K562 (cell line): ENCODE results near the gene CCDC169. TPM values are rescaled to one million over a fixed set of nuclear protein-coding genes. Genes with fewer than 3 reads are reported as not detected.

Source experiments
- ATAC-seq: fragments of 200-7000 bp; cut with Tn5 transposase; 3 replicates; pipeline ENCODE4 v1.9.1; 2020; ENCODE audit warnings: moderate library complexity
- BruUV-seq: library from RNA; stranded (reverse); fragments of 400-500 nt; replicated peaks from 2 replicates; lab custom pipeline; 2021; lab: Mats Ljungman, UMichigan
- CTCF ChIA-PET: fragments of 300-600 bp; formaldehyde crosslinking; extraction: SDS; loops from one replicate; lab custom pipeline; 2021; ENCODE audit warnings: low intra/inter-chr PET ratio; lab: Yijun Ruan, JAX
- POLR2A ChIA-PET: fragments of 300-600, 350-650 bp; sonication (Branson Sonifier 250); formaldehyde crosslinking; extraction: SDS; loops from one replicate; lab custom pipeline; 2021; ENCODE audit warnings: antibody characterized with exemption, inconsistent platforms; lab: Yijun Ruan, JAX
- DNase-seq, 4 experiments: peaks; one replicate each; pipeline versions ENCODE4 v3.0.0 to v3.0.0-alpha.2; 2011 to 2018; ENCODE audit warnings: low spot score in 3 of 4, mixed read lengths in 3 of 4; ENCODE audit errors: extremely low read depth in 1 of 4
- FAIRE-seq: peaks from 2 replicates; lab custom pipeline; 2011; peaks lifted over from hg19 to GRCh38; lab: Jason Lieb, UNC
- H2AFZ ChIP-seq: 2 replicates; pipeline ENCODE4 v1.6.0; 2011; ENCODE audit warnings: low read depth, low read length, control low read depth, inconsistent platforms
- H3K27ac ChIP-seq: fragments of 200-600 bp; 3 replicates; pipeline ENCODE4 v1.8.0; 2011; ENCODE audit warnings: low read depth, mild to moderate bottlenecking, control low read depth, inconsistent platforms, low read length, moderate library complexity, mixed read lengths; ENCODE audit errors: extremely low read depth
- H3K27me3 ChIP-seq, 2 experiments: fragments of 300-600 bp in 1 of 2; 2 replicates in 1 of 2; 3 replicates in 1 of 2; pipeline versions ENCODE4 v1.6.0 to v1.8.0; 2011; ENCODE audit warnings: inconsistent platforms in 2 of 2, low read length in 2 of 2, mild to moderate bottlenecking in 1 of 2, mixed read lengths in 1 of 2, moderate library complexity in 1 of 2; ENCODE audit not compliant: control insufficient read depth in 2 of 2, insufficient read depth in 2 of 2
- H3K36me3 ChIP-seq: fragments of 300-600 bp; 3 replicates; pipeline ENCODE4 v1.8.0; 2011; ENCODE audit warnings: mild to moderate bottlenecking, low read length, inconsistent platforms; ENCODE audit not compliant: control insufficient read depth, insufficient read depth
- H3K4me1 ChIP-seq, 2 experiments: fragments of 200-600 bp in 1 of 2; replicated peaks in 1 of 2; 2 replicates in 1 of 2; 3 replicates in 1 of 2; pipeline versions ENCODE4 v1.5.1 to v1.8.0; 2011; ENCODE audit warnings: inconsistent platforms in 2 of 2, low read length in 2 of 2, mild to moderate bottlenecking in 1 of 2, mixed read lengths in 1 of 2, moderate library complexity in 1 of 2; ENCODE audit not compliant: control insufficient read depth in 2 of 2, insufficient read depth in 2 of 2
- H3K4me2 ChIP-seq: 2 replicates; pipeline ENCODE4 v1.6.1; 2011; ENCODE audit warnings: low read length, control low read depth, inconsistent platforms, mixed read lengths; ENCODE audit not compliant: insufficient read depth
- H3K4me3 ChIP-seq: fragments of 200-600 bp; sonication (generic), shearing (Covaris generic); 2 replicates; pipeline ENCODE4 v1.5.1; 2016; ENCODE audit warnings: control low read depth, inconsistent platforms
- H3K79me2 ChIP-seq: fragments of 200-600 bp; 3 replicates; pipeline ENCODE4 v1.8.0; 2011; ENCODE audit warnings: low read length, inconsistent platforms; ENCODE audit not compliant: control insufficient read depth, insufficient read depth
- H3K9ac ChIP-seq, 2 experiments: 2 replicates each; pipeline versions ENCODE4 v1.6.0 to v1.6.1; 2011; ENCODE audit warnings: low read depth in 2 of 2, low read length in 2 of 2, control low read depth in 1 of 2, inconsistent platforms in 1 of 2, mild to moderate bottlenecking in 1 of 2, mixed read lengths in 1 of 2; ENCODE audit not compliant: insufficient read depth in 1 of 2
- H3K9me1 ChIP-seq: one replicate; pipeline ENCODE4 v1.6.0; 2011; ENCODE audit warnings: inconsistent platforms, mild to moderate bottlenecking, low read length, moderate library complexity; ENCODE audit not compliant: control insufficient read depth, insufficient read depth
- H3K9me3 ChIP-seq: replicated peaks from 2 replicates; pipeline ENCODE4 v1.5.1; 2011; ENCODE audit warnings: low read depth, low read length, inconsistent platforms; ENCODE audit not compliant: control insufficient read depth, insufficient read depth
- H4K20me1 ChIP-seq: replicated peaks from 2 replicates; pipeline ENCODE4 v1.6.1; 2011; ENCODE audit warnings: low read length, inconsistent platforms, mixed read lengths; ENCODE audit not compliant: control insufficient read depth, insufficient read depth
- EGR1 ChIP-seq: fragments of 450-650 bp; conservative IDR thresholded peaks from 2 replicates; pipeline ENCODE4 v1.6.1; 2017; ENCODE audit warnings: mild to moderate bottlenecking
- GTF2F1 ChIP-seq: IDR thresholded peaks from 2 replicates; pipeline ENCODE4 v1.6.1; 2011; ENCODE audit warnings: low read depth, low read length, improper control_type of control experiment
- JUNB ChIP-seq: fragments of 450-650 bp; formaldehyde crosslinking; conservative IDR thresholded peaks from 2 replicates; pipeline ENCODE4 v1.4.0; 2020; ENCODE audit warnings: mild to moderate bottlenecking
- KDM1A ChIP-seq, 2 experiments: fragments of 450-650 bp; IDR thresholded peaks; 2 replicates each; pipeline ENCODE4 v1.6.1; 2016; ENCODE audit warnings: mild to moderate bottlenecking in 2 of 2
- LEF1 ChIP-seq: fragments of 450-650 bp; IDR thresholded peaks from 2 replicates; pipeline ENCODE4 v1.6.1; 2016; ENCODE audit warnings: mild to moderate bottlenecking
- MYC ChIP-seq, 2 experiments: fragments of 250-450 bp in 1 of 2; sonication (Bioruptor Pico) in 1 of 2; IDR thresholded peaks; 2 replicates each; pipeline versions ENCODE4 v1.5.1 to v1.6.1; 2012 to 2021; ENCODE audit warnings: low read depth in 2 of 2, borderline replicate concordance in 1 of 2, improper control_type of control experiment in 1 of 2, low read length in 1 of 2, mild to moderate bottlenecking in 1 of 2, moderate library complexity in 1 of 2
- SP1 ChIP-seq: sonication (generic); formaldehyde crosslinking; IDR thresholded peaks from 2 replicates; pipeline ENCODE4 v1.8.1; 2022; ENCODE audit warnings: mild to moderate bottlenecking, missing genetic modification reagents
- SUPT5H ChIP-seq: fragments of 450-650 bp; IDR thresholded peaks from 2 replicates; pipeline ENCODE4 v1.6.1; 2016
- TFAM ChIP-seq: fragments of 250-450 bp; sonication (Bioruptor Pico); conservative IDR thresholded peaks from 2 replicates; pipeline ENCODE4 v1.5.0; 2021; ENCODE audit warnings: mild to moderate bottlenecking, moderate library complexity
- TGIF2 ChIP-seq: sonication (generic); formaldehyde crosslinking; IDR thresholded peaks from 2 replicates; pipeline ENCODE4 v1.8.1; 2022; ENCODE audit warnings: mild to moderate bottlenecking, missing genetic modification reagents, moderate library complexity
- ZNF175 ChIP-seq: fragments of 200-800 bp; sonication (Bioruptor generic); IDR thresholded peaks from 2 replicates; pipeline ENCODE4 v1.6.1; 2016; ENCODE audit warnings: low read depth, mild to moderate bottlenecking, missing genetic modification characterization, missing compliant biosample characterization
- in situ Hi-C: fragments of 300-500 bp; cut with MboI; formaldehyde crosslinking; loops from 4 replicates; pipeline ENCODE4 v1.15.0; 2018; ENCODE audit warnings: inconsistent platforms, mixed read lengths
- intact Hi-C: fragments of 100-400 bp; cut with micrococcal nuclease; formaldehyde crosslinking; loops from 2 replicates; pipeline ENCODE4 v1.14.2; 2022
- polyA plus RNA-seq, 8 experiments: library from polyadenylated mRNA; depleted of rRNA in 4 of 8; stranded (reverse) in 5 of 8; unstranded in 3 of 8; fragments of >200 nt; fragmentation: Nextera tagmentation in 2 of 8; fragmentation: Illumina TruSeq in 1 of 8; extraction: Ambion mirVana in 2 of 8; extraction: Trizol in 1 of 8; gene quantifications; 2 replicates each; pipeline versions ENCODE4 v1.2.1 to v1.2.3, GENCODE V29; 2011 to 2014; ENCODE audit warnings: inconsistent platforms in 1 of 8, missing spikeins in 1 of 8
- total RNA-seq, 7 experiments: library from RNA; depleted of rRNA in 6 of 7; stranded (reverse); fragments of >200 nt in 6 of 7; fragmentation: Illumina TruSeq in 2 of 7; extraction: Trizol in 2 of 7; gene quantifications; 2 replicates each; pipeline versions ENCODE4 v1.2.1 to v1.2.3, GENCODE V29; 2011 to 2021; ENCODE audit warnings: low replicate concordance in 1 of 7
- TF ChIP-seq, protein P1 (sequence below): sonication (generic); formaldehyde crosslinking; IDR thresholded peaks from 2 replicates; pipeline ENCODE4 v1.8.0; 2023; ENCODE audit warnings: missing genetic modification reagents, mild to moderate bottlenecking, borderline replicate concordance
- TF ChIP-seq, protein P2 (sequence below): fragments of 250-450 bp; sonication (Bioruptor Pico); IDR thresholded peaks from 2 replicates; pipeline ENCODE4 v1.5.1; 2021; ENCODE audit warnings: mild to moderate bottlenecking
- TF ChIP-seq, protein P3 (sequence below): fragments of 450-650 bp; IDR thresholded peaks from 2 replicates; pipeline ENCODE4 v1.6.1; 2016; ENCODE audit warnings: missing biosample characterization, missing genetic modification characterization

Gene CCDC169
- total and polyA plus RNA-seq, 9 of the 15 experiments (the other 6 are each of a cell fraction or from before 2014, with no cell fraction given), result 6.8 to 22.0 (median 12.4) TPM

DNA sequence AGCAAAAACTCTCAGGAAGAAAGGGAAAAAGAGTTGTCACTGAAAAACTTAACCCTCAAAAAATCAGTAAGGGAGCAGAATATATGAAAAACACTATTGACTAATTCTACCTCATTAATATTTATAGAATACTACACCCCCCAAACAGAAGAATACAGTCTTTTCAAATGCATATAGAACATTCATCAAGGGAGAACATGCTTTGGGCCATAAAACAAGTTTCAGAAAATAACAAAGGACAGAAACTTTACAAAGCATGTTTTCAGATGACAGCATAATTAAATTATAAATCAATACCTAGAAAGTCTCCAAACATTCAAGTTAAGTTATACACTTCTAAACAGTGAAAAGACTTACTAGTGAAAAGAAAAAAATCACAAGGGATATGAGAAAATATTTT, 113.7 kb downstream of the CCDC169 start:
- H3K36me3 ChIP-seq, result no peaks in the 10 kb centered on the region
- BruUV-seq, result no TSS peak
- H2AFZ ChIP-seq, result no peak overlapping the region
- no peaks in the 10 kb centered on the region for H4K20me1 ChIP-seq
- no peak overlapping the region for H3K27ac ChIP-seq
- no peaks in the 10 kb centered on the region for H3K79me2 ChIP-seq
- CTCF ChIA-PET, result no interaction called here
- no peaks in the 10 kb centered on the region for H3K27me3 ChIP-seq
- intact Hi-C loops, result no loop called here
- H3K4me1 ChIP-seq, result no peaks in the 10 kb centered on the region
- no peak for DNase-seq
- FAIRE-seq, result no peak
- no peak overlapping the region for H3K4me2 ChIP-seq
- POLR2A ChIA-PET, result no interaction called here
- in situ Hi-C loops, result no loop called here
- H3K9me1 ChIP-seq, result no peaks in the 10 kb centered on the region
- no peaks in the 10 kb centered on the region for H3K9me3 ChIP-seq
- no peak overlapping the region for H3K4me3 ChIP-seq
- ATAC-seq, result no peak
- H3K9ac ChIP-seq, result no peak overlapping the region
- TF ChIP-seq GTF2F1, result no peak
- no peak for TF ChIP-seq SUPT5H
- no peak for TF ChIP-seq TGIF2 (CRISPR knock-in tag)
- no peak for TF ChIP-seq EGR1
- TF ChIP-seq, protein P1, sequence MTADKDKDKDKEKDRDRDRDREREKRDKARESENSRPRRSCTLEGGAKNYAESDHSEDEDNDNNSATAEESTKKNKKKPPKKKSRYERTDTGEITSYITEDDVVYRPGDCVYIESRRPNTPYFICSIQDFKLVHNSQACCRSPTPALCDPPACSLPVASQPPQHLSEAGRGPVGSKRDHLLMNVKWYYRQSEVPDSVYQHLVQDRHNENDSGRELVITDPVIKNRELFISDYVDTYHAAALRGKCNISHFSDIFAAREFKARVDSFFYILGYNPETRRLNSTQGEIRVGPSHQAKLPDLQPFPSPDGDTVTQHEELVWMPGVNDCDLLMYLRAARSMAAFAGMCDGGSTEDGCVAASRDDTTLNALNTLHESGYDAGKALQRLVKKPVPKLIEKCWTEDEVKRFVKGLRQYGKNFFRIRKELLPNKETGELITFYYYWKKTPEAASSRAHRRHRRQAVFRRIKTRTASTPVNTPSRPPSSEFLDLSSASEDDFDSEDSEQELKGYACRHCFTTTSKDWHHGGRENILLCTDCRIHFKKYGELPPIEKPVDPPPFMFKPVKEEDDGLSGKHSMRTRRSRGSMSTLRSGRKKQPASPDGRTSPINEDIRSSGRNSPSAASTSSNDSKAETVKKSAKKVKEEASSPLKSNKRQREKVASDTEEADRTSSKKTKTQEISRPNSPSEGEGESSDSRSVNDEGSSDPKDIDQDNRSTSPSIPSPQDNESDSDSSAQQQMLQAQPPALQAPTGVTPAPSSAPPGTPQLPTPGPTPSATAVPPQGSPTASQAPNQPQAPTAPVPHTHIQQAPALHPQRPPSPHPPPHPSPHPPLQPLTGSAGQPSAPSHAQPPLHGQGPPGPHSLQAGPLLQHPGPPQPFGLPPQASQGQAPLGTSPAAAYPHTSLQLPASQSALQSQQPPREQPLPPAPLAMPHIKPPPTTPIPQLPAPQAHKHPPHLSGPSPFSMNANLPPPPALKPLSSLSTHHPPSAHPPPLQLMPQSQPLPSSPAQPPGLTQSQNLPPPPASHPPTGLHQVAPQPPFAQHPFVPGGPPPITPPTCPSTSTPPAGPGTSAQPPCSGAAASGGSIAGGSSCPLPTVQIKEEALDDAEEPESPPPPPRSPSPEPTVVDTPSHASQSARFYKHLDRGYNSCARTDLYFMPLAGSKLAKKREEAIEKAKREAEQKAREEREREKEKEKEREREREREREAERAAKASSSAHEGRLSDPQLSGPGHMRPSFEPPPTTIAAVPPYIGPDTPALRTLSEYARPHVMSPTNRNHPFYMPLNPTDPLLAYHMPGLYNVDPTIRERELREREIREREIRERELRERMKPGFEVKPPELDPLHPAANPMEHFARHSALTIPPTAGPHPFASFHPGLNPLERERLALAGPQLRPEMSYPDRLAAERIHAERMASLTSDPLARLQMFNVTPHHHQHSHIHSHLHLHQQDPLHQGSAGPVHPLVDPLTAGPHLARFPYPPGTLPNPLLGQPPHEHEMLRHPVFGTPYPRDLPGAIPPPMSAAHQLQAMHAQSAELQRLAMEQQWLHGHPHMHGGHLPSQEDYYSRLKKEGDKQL (CRISPR knock-in tag), result no peak
- TF ChIP-seq MYC (IDR thresholded peaks at IDR 0.05; ENCODE audit: low read depth, low read length), result no peak
- no peak for TF ChIP-seq MYC (CRISPR knock-in tag; IDR thresholded peaks at IDR 0.05; ENCODE audit: borderline replicate concordance, low read depth)
- no peak for TF ChIP-seq KDM1A (IDR thresholded peaks at IDR 0.05)
- TF ChIP-seq SP1 (CRISPR knock-in tag), result no peak
- no peak for TF ChIP-seq TFAM (CRISPR knock-in tag)
- TF ChIP-seq JUNB (CRISPR knock-in tag), result no peak
- TF ChIP-seq, protein P2, sequence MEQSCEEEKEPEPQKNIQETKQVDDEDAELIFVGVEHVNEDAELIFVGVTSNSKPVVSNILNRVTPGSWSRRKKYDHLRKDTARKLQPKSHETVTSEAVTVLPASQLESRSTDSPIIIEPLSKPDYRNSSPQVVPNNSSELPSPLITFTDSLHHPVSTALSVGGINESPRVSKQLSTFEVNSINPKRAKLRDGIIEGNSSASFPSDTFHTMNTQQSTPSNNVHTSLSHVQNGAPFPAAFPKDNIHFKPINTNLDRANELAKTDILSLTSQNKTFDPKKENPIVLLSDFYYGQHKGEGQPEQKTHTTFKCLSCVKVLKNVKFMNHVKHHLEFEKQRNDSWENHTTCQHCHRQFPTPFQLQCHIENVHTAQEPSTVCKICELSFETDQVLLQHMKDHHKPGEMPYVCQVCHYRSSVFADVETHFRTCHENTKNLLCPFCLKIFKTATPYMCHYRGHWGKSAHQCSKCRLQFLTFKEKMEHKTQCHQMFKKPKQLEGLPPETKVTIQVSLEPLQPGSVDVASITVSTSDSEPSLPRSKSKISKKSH (CRISPR knock-in tag), result no peak
- no peak for TF ChIP-seq ZNF175 (CRISPR knock-in tag)
- no peak for TF ChIP-seq LEF1
- TF ChIP-seq, protein P3, sequence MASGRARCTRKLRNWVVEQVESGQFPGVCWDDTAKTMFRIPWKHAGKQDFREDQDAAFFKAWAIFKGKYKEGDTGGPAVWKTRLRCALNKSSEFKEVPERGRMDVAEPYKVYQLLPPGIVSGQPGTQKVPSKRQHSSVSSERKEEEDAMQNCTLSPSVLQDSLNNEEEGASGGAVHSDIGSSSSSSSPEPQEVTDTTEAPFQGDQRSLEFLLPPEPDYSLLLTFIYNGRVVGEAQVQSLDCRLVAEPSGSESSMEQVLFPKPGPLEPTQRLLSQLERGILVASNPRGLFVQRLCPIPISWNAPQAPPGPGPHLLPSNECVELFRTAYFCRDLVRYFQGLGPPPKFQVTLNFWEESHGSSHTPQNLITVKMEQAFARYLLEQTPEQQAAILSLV (tag), result no peak
